Measurements from ENCODE around the gene CAV3.

CAV3 gene

GRCh38 chr3:8790529-8790928 lies 56.9 kb downstream of the CAV3 start:
- Histone ChIP-seq H3K9me3 (ENCODE audit: severe bottlenecking) (peaks cover 9% of the 10 kb centered on the region), H3K27me3 (ENCODE audit: insufficient read depth, poor library complexity, severe bottlenecking) (no peaks in the 10 kb centered on the region), H3K27ac (ENCODE audit: poor library complexity, severe bottlenecking) (no peak overlapping the region), H3K4me3 (ENCODE audit: severe bottlenecking) (no peak overlapping the region), H3K4me1 (ENCODE audit: insufficient read depth, poor library complexity, severe bottlenecking) (no peaks in the 10 kb centered on the region), H3K36me3 (ENCODE audit: low read depth) (no peaks in the 10 kb centered on the region)
- DNase-seq (ENCODE audit: low spot score) (no peak), ATAC-seq (ENCODE audit: low read depth) (no peak)
- TF ChIP-seq CTCF (IDR thresholded peaks at IDR 0.05; ENCODE audit: poor library complexity, severe bottlenecking), result no peak

GRCh38 chr3:8793242-8793641 lies 59.6 kb downstream of the CAV3 start:
- Histone ChIP-seq H3K9me3 (ENCODE audit: severe bottlenecking) (peaks cover 9% of the 10 kb centered on the region), H3K4me3 (ENCODE audit: severe bottlenecking) (no peak overlapping the region), H3K27ac (ENCODE audit: poor library complexity, severe bottlenecking) (no peak overlapping the region), H3K4me1 (ENCODE audit: insufficient read depth, poor library complexity, severe bottlenecking) (no peaks in the 10 kb centered on the region), H3K27me3 (ENCODE audit: insufficient read depth, poor library complexity, severe bottlenecking) (no peaks in the 10 kb centered on the region), H3K36me3 (ENCODE audit: low read depth) (no peaks in the 10 kb centered on the region)
- TF ChIP-seq CTCF (IDR thresholded peaks at IDR 0.05; ENCODE audit: poor library complexity, severe bottlenecking), result no peak
- peak; percentile 84 for ATAC-seq (ENCODE audit: low read depth)
- no peak for DNase-seq (ENCODE audit: low spot score)

GRCh38 chr3:8794247-8794646 lies 60.6 kb downstream of the CAV3 start:
- no peaks in the 10 kb centered on the region for H3K4me1 ChIP-seq (ENCODE audit: insufficient read depth, poor library complexity, severe bottlenecking)

More at GRCh38 chr3:8794247-8794646, 60.6 kb downstream of the CAV3 start:
- Histone ChIP-seq H3K4me3 (ENCODE audit: severe bottlenecking) (no peak overlapping the region), H3K9me3 (ENCODE audit: severe bottlenecking) (peaks cover 2% of the 10 kb centered on the region), H3K27me3 (ENCODE audit: insufficient read depth, poor library complexity, severe bottlenecking) (no peaks in the 10 kb centered on the region), H3K36me3 (ENCODE audit: low read depth) (no peaks in the 10 kb centered on the region), H3K27ac (ENCODE audit: poor library complexity, severe bottlenecking) (no peak overlapping the region)
- ATAC-seq (ENCODE audit: low read depth) (no peak), DNase-seq (ENCODE audit: low spot score) (no peak)
- TF ChIP-seq CTCF (IDR thresholded peaks at IDR 0.05; ENCODE audit: poor library complexity, severe bottlenecking), result no peak
